ENCODE data around the gene HADHA. TPM values are rescaled to one million over a fixed set of nuclear protein-coding genes. Genes with fewer than 3 reads are reported as not detected.

HADHA gene
- total RNA-seq (144 and 162 TPM in 2 replicates), polyA plus RNA-seq (155 and 171 TPM in 2 replicates), polyA minus RNA-seq (ENCODE audit: low replicate concordance) (181 and 203 TPM in 2 replicates)
- 159 and 167 TPM in 2 replicates for polyA plus RNA-seq (2012)

DNA sequence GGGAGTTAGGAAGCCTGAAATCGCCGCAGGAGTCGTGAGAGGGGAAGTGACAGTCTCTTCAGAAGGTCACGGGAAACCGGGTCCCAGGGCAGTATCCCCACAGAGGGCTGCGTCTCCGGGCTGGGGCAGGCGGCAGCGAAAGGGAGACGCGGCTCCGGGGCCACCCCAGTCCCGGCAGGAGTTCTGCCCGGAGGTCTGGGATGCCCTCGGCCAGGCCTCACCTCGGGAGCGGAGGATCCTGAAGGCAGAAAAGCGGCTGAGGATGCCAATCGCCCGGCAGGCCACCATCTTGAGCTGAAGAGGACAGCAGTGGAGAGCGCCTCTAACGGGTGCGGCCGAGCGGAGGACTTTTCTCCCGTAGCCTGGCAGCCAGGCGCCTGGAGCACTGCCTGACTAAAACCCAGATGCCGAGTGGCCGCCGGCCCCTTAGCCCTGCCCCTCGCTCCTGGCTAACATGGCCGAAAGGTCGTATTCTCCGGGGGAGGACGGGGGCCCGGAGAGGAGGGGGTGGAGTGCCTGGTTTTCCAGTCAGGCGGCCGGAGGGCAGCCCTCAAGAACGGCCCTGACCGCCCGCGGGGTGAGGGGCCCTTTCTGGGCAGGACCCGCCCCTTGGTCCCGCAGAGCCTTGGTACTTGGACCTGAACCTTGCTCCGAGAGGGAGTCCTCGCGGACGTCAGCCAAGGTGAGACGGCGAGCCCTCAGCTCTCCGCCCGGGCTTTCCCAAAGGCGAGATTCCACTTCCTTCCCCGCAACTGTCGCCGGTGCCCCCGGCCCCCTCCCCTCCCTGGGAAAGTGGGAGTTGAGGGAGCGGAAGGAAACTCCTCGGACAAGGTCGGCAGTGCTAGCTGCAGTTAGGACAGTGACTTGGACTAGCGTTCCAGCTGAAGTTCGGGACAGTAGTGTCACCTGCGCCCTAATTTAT lies at the start of gene HADHA, which contains the start of gene HADHB:
Gene HADHA (minus strand): TSS at position 324 of the 922 bp plus-strand sequence. CDS start 36 bp downstream, at position 288.
Gene HADHB (plus strand): TSS at position 631 of the 922 bp plus-strand sequence. CDS start 9,316 bp downstream, outside the sequence.
- peak within 1 kb of the TSS; percentile 81 to 96 (median 90) for H3K4me3 ChIP-seq (replicated peaks in 1 of 4; ENCODE audit: control extremely low read depth in 1 of 4, insufficient read depth in 1 of 4, low read depth in 3 of 4, low read length in 4 of 4)
- peaks cover 10% of the 10 kb centered on the region for H3K4me1 ChIP-seq (ENCODE audit: control insufficient read depth, extremely low read depth, insufficient read depth, low read length)
- H3K27me3 ChIP-seq (ENCODE audit: control insufficient read depth, insufficient read depth, low read length), result no peaks in the 10 kb centered on the region
- TF ChIP-seq, protein P1, sequence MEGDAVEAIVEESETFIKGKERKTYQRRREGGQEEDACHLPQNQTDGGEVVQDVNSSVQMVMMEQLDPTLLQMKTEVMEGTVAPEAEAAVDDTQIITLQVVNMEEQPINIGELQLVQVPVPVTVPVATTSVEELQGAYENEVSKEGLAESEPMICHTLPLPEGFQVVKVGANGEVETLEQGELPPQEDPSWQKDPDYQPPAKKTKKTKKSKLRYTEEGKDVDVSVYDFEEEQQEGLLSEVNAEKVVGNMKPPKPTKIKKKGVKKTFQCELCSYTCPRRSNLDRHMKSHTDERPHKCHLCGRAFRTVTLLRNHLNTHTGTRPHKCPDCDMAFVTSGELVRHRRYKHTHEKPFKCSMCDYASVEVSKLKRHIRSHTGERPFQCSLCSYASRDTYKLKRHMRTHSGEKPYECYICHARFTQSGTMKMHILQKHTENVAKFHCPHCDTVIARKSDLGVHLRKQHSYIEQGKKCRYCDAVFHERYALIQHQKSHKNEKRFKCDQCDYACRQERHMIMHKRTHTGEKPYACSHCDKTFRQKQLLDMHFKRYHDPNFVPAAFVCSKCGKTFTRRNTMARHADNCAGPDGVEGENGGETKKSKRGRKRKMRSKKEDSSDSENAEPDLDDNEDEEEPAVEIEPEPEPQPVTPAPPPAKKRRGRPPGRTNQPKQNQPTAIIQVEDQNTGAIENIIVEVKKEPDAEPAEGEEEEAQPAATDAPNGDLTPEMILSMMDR (conservative IDR thresholded peaks at IDR 0.05 in 1 of 2, IDR thresholded peaks at IDR 0.05 in 1 of 2; ENCODE audit: low read depth in 1 of 2, low read length in 2 of 2), result peak; percentile 13 to 27
- no peak for TF ChIP-seq EZH2 (IDR thresholded peaks at IDR 0.05; ENCODE audit: low read length, missing control alignments)
- H3K27ac ChIP-seq (ENCODE audit: insufficient read depth, low read length), result peak within 1 kb of the TSS; percentile 88
- peaks cover 89% of the 10 kb centered on the region for H3K79me2 ChIP-seq (ENCODE audit: control insufficient read depth, insufficient read depth, low read length)
- no peaks in the 10 kb centered on the region for H3K36me3 ChIP-seq (ENCODE audit: control insufficient read depth, insufficient read depth, low read length)
- H3K9me3 ChIP-seq (ENCODE audit: control insufficient read depth, insufficient read depth, low read depth, low read length), result no peaks in the 10 kb centered on the region
- H2AFZ ChIP-seq (ENCODE audit: low read length), result peak within 1 kb of the TSS; percentile 95
- peak within 1 kb of the TSS; percentile 95 for H3K9ac ChIP-seq (ENCODE audit: insufficient read depth, low read length)
- H4K20me1 ChIP-seq (ENCODE audit: control insufficient read depth, extremely low read depth, insufficient read depth, low read length), result peaks cover 3% of the 10 kb centered on the region
- H3K4me2 ChIP-seq (ENCODE audit: extremely low read depth, insufficient read depth, low read length), result peak within 1 kb of the TSS; percentile 96
- peak; percentile 84 to 94 for DNase-seq (ENCODE audit: low read depth in 2 of 2)

DNA sequence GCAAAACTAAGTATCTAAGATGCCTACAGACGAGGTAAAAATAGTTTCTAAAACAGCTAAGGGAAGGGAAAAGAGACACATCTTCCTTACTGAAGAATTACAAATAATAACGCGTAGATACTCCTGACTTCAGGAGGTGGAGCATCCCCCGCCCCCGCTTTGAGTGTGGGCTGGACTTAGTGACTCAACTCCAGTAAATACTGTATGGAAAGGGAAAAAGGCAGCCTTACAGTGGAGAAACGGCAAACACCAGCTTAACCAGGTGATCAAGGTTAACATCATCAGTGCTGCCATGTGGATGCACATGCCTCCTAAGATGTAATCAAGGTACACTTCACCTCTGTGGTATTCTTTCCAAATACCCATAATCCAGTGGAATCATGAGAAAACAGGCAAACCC lies 48.2 kb upstream of the HADHA start:
- Histone ChIP-seq H4K20me1 (ENCODE audit: control insufficient read depth, extremely low read depth, insufficient read depth, low read length) (no peaks in the 10 kb centered on the region), H2AFZ (ENCODE audit: low read length) (no peak overlapping the region), H3K79me2 (ENCODE audit: control insufficient read depth, insufficient read depth, low read length) (no peaks in the 10 kb centered on the region), H3K27ac (ENCODE audit: insufficient read depth, low read length) (no peak overlapping the region), H3K4me1 (ENCODE audit: control insufficient read depth, extremely low read depth, insufficient read depth, low read length) (peaks cover 2% of the 10 kb centered on the region), H3K27me3 (ENCODE audit: control insufficient read depth, insufficient read depth, low read length) (no peaks in the 10 kb centered on the region), H3K4me3 (replicated peaks in 1 of 4; ENCODE audit: control extremely low read depth in 1 of 4, insufficient read depth in 1 of 4, low read depth in 3 of 4, low read length in 4 of 4) (no peak overlapping the region), H3K4me2 (ENCODE audit: extremely low read depth, insufficient read depth, low read length) (no peak overlapping the region), H3K9ac (ENCODE audit: insufficient read depth, low read length) (no peak overlapping the region), H3K36me3 (ENCODE audit: control insufficient read depth, insufficient read depth, low read length) (peaks cover 3% of the 10 kb centered on the region), H3K9me3 (ENCODE audit: control insufficient read depth, insufficient read depth, low read depth, low read length) (no peaks in the 10 kb centered on the region)
- TF ChIP-seq, protein P1 (conservative IDR thresholded peaks at IDR 0.05 in 1 of 2, IDR thresholded peaks at IDR 0.05 in 1 of 2; ENCODE audit: low read depth in 1 of 2, low read length in 2 of 2), result no peak
- TF ChIP-seq EZH2 (IDR thresholded peaks at IDR 0.05; ENCODE audit: low read length, missing control alignments), result no peak
- peak; percentile 28 to 56 for DNase-seq (ENCODE audit: low read depth in 2 of 2)

DNA sequence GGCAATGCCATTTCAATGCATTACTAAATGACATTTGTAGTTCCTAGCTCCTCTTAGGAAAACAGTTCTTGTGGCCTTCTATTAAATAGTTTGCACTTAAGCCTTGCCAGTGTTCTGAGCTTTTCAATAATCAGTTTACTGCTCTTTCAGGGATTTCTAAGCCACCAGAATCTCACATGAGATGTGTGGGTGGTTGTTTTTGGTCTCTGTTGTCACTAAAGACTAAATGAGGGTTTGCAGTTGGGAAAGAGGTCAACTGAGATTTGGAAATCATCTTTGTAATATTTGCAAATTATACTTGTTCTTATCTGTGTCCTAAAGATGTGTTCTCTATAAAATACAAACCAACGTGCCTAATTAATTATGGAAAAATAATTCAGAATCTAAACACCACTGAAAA lies 45.6 kb upstream of the HADHA start:
- H3K27ac ChIP-seq (ENCODE audit: insufficient read depth, low read length), result no peak overlapping the region
- no peak overlapping the region for H2AFZ ChIP-seq (ENCODE audit: low read length)
- H3K4me1 ChIP-seq (ENCODE audit: control insufficient read depth, extremely low read depth, insufficient read depth, low read length), result peaks cover 2% of the 10 kb centered on the region
- peaks cover 3% of the 10 kb centered on the region for H3K36me3 ChIP-seq (ENCODE audit: control insufficient read depth, insufficient read depth, low read length)
- DNase-seq (ENCODE audit: low read depth in 2 of 2), result no peak
- H3K4me2 ChIP-seq (ENCODE audit: extremely low read depth, insufficient read depth, low read length), result no peak overlapping the region
- no peaks in the 10 kb centered on the region for H4K20me1 ChIP-seq (ENCODE audit: control insufficient read depth, extremely low read depth, insufficient read depth, low read length)
- H3K9me3 ChIP-seq (ENCODE audit: control insufficient read depth, insufficient read depth, low read depth, low read length), result no peaks in the 10 kb centered on the region
- TF ChIP-seq, protein P1 (conservative IDR thresholded peaks at IDR 0.05 in 1 of 2, IDR thresholded peaks at IDR 0.05 in 1 of 2; ENCODE audit: low read depth in 1 of 2, low read length in 2 of 2), result no peak
- TF ChIP-seq EZH2 (IDR thresholded peaks at IDR 0.05; ENCODE audit: low read length, missing control alignments), result no peak
- H3K79me2 ChIP-seq (ENCODE audit: control insufficient read depth, insufficient read depth, low read length), result no peaks in the 10 kb centered on the region
- H3K4me3 ChIP-seq (replicated peaks in 1 of 4; ENCODE audit: control extremely low read depth in 1 of 4, insufficient read depth in 1 of 4, low read depth in 3 of 4, low read length in 4 of 4), result no peak overlapping the region
- H3K27me3 ChIP-seq (ENCODE audit: control insufficient read depth, insufficient read depth, low read length), result no peaks in the 10 kb centered on the region
- no peak overlapping the region for H3K9ac ChIP-seq (ENCODE audit: insufficient read depth, low read length)
